NCI-H774 (cell line): ENCODE data around the gene ZNF846.
"Not testable (repeated sequence)": the region's sequence is repeated elsewhere in the genome, so short reads cannot be mapped to it uniquely, and the experiment has no call there.

Experiments used
- DNase-seq: peaks from one replicate; lab custom pipeline; 2025; lab: John Stamatoyannopoulos, UW

ZNF846 gene

GRCh38 chr19:9784163-9784496, 15.6 kb upstream of the ZNF846 start:
- DNase-seq = not testable (repeated sequence)

DNA sequence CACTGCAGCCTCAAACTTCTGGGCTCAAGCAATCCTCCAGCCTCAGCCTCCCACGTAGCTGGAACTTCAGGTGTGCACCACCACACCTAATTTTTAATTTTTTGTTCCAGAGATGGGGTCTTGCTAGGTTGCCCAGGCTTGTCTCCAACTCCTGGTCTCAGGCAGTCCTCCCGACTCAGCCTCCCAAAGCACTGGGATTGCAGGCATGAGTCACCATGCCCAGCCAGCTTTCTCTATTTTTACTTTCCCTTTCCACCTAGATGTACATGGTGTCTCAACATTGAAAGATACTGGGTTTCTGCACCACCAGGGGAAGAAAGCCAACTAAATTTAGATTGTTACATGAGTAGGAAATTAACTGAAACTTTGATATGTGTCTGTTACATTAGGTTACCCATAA, 13.8 kb upstream of the ZNF846 start:
- no peak for DNase-seq

DNA sequence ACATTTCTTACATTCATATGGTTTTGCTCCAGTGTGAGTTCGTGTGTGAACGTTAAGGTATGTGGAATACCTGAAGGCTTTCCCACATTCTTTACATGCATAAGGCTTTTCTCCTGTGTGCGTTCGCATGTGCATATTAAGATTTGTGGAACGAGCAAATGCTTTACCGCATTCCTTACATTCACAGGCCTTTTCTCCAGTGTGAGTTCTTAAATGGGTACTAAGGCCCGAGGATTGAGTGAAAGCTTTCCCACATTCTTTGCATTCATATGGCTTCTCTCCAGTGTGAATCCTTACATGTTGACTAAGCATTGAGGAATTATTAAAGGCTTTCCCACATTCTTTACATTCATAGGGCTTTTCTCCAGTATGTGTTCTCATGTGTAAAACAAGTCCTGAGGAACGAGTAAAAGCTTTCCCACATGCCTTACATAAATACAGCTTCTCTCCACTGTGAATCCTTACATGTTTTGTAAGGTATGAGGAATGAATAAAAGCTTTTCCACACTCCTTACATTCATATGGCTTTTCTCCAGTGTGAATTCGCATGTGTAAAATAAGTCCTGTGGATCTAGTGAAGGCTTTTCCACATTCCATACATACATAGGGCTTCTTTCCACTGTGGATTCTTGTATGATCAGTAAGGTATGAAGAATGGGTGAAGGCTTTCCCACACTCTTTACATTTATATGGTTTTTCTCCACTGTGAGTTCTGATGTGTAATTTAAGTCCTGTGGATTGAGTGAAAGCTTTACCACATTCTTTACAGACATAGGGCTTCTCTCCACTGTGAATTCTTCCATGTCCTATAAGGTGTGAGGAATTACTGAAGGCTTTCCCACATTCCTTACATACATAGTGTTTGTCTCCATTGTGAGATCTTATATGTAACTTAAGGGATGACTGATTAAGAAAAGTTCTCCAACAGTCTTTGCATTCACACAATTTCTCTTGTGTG, 10.7 kb downstream of the ZNF846 start:
- DNase-seq = no peak

DNA sequence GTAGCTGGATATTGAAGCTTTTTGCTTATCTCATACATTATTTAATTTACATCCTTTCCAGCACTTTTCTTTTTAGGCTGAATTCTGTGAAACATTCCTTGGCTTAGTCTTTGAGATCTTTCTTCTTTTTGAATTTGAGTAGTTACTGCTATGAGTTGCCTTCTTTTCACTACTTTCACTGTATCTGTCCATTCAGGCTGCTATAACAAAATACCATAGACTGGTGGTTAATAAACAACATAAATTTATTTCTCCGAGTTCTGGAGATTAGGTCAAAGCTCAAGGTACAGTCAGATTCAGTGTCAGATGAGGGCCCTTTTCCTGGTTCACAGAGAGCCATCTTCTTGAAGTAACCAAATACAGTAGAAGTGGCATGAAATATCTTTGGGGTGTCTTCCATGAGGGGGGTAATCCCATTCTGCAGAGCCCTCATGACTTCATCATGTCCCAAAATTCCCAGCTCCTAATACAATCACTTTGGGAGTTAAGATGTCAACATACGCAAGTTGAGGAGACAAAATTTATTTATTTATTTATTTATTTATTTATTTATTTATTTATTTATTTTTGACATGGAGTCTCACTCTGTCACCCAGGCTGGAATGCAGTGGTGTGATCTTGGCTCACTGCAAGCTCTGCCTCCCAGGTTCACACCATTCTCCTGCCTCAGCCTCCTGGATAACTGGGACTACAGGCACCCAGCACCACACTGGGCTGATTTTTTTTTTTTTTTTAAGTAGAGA, 15.7 kb downstream of the ZNF846 start:
- DNase-seq = no peak

- DNase-seq = no peak
Observed at GRCh38 chr19:9751446-9751845, 17.1 kb downstream of the ZNF846 start.

DNA sequence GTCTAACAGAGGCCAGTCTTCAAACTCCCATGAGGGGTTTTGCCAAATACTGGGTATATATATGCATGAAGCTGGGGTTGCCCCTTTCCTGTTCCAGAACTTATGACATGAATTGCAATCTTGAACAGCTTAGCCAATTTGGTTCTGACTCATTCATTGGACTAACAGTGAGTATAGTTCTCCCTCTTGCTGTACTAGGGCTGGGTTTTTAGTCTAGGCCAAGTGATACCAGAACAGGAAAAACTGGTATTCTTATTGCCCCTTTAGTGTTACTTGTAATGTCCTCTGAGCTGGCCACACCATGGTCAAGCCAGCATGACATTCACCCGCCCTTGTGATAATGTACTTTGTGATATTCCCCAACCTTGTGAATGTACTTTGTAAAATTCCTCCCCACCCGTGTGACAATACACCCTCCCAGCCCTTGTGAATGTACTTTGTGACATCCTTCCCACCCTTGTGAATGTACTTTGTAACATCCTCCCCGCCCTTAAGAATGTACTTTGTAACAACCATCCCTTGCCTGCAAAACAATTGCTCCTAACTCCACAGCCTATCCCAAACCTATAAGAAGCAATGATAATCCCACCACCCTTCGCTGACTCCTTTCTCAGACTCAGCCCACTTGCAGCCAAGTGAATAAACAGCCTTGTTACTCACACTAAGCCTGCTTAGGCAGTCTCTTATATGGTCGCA, 26.9 kb downstream of the ZNF846 start:
- DNase-seq = no peak

DNA sequence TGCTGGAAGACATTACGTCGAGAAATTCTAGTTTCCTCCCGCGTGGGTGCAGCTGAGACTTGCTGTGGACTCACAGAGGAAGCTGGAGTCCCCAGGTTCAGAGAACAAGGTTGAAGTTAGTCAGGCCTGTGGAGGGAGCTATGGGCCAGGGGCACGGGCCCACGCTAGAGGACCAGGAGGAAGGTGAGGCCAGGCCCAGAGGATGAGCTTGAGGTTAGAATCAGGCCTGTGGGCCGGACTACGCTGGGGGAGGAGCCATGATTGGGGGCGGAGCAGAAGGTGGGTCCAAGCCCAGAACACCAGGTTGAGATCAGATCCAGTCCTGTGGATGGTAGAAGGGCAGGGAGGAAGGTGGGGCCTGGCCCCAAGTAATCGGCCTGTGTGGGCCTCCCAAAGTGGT, 32.6 kb downstream of the ZNF846 start:
- no peak for DNase-seq

GRCh38 chr19:9730056-9730455, 38.5 kb downstream of the ZNF846 start:
- not testable (repeated sequence) for DNase-seq

DNA sequence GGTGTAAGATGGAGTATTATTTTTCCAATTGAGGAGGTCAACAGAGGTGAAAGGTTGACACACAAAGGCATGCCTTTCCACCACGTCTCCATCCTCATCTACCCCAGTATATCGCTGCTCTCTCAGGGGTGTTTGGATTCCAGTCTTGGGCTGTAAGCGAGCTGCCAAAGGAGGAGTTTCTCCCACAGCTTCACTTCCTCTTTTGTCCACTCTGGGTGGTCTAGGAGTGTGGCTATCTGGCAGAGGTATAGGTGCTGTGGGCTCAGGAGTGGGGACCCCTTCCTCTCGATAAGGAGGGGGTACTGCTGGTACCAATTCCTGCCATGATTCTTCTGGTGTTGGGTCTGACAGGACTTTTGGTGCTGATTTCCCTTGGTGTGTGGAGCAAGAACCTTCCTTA, 39.4 kb downstream of the ZNF846 start:
- no peak for DNase-seq

DNA sequence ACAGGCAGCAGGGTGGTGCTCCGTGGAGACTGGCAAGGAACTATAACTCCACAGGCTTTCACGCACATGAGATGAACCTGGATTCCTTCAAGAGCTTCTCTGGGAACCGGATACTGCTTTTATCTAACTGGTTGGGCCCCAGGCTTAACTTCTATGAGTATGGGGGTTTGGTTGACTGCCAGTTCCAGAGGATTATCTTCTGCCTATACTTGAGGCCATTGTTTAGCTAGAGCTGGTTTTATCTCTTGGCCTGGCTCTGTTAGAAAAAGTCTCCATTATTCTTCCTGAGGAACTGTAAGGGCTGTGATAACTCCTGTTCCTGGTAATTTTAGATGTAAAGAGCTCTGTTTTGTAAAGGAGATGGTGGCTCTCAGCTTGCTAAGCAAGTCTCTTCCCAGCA, 40.9 kb downstream of the ZNF846 start:
- no peak for DNase-seq

DNA sequence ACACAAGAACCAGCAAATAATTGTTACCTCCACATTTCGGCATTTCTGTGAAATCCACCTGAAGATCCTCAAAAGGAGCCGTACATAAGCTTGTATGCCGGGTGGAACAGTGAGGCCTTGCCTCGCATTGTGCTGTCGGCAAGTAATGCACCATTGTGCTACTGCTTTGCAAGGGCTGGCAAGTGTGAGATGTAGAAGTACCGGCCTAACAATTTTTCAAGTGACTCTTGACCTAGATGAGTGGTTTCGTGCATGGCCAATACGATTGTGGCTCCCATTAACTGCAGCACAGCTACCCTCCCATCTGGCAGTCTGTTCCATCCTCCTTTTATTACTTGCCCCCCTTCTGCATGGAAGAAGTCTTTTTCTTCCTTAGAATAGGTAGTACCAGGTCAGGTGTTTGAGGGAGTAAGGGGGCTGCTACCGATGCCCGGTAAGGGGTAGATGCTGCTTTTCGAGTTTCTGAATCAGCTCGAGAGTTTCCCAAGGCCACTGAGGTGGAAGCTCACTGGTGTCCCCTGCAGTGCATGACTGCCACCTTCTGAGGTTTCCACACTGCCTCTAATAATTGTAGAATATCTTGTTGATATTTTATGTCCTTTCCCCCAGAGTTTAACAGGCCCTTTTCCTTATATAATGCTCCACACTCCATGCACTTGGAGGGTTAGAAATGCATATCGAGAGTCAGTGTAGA, 42.9 kb downstream of the ZNF846 start:
- not testable (repeated sequence) for DNase-seq

DNA sequence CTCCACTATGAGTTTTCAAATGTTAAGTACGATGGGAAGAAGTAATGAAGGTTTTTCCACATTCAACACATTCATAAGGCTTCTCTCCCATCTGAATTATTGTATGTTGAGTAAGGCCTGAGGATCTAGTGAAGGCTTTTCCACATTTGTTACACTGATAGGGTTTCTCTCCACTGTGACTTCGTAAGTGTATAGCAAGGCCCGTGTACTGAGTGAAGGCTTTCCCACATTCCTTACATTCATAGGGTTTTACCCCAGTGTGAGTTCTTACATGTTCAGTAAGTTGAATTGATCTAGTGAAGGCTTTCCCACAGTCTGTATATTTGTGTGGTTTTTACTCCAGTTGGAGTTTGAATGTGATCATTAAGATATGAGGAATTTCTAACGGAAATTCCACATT, 44.4 kb downstream of the ZNF846 start:
- no peak for DNase-seq

DNA sequence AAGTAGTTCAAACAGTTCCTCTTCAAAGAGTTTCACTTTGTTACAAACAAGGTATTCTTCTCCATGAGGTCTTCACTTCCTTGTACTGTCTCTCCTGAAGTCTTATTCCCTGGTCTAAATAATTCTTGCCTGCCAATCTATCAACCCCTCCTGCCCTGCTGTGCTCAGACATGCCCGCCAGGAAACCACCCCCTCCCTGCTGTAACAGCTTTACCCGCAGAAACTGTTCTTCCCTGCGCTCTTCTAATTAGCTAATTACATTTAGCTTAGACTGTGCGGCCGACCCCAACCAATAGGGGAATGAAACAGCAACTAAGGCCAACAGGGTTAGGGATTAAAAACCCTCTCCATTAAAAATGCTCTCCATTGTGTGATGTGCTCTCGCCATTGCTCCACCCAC, 46.7 kb downstream of the ZNF846 start:
- DNase-seq = no peak

- no peak for DNase-seq
Observed at GRCh38 chr19:9720541-9720940, 48.0 kb downstream of the ZNF846 start.

DNA sequence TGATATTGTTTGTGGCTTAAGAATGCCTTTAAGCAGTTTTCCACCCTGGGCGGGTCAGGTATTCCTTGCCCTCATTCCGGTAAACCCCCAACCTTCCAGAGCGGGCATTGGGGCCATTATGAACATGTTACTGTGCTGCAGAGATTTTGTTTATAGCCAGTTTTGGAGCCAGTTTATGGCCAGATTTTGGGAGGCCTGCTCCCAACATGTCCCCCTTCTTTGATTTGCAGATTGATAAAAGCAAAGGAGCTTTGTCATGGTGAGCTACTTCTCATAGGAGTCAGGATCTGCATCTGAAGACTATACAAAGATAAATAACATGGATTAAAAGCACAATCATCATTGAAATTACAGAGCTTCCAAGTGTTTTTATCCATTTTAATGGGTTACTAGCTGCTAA, 56.7 kb downstream of the ZNF846 start:
- no peak for DNase-seq

GRCh38 chr19:9709305-9709704, 59.2 kb downstream of the ZNF846 start:
- DNase-seq = no peak

DNA sequence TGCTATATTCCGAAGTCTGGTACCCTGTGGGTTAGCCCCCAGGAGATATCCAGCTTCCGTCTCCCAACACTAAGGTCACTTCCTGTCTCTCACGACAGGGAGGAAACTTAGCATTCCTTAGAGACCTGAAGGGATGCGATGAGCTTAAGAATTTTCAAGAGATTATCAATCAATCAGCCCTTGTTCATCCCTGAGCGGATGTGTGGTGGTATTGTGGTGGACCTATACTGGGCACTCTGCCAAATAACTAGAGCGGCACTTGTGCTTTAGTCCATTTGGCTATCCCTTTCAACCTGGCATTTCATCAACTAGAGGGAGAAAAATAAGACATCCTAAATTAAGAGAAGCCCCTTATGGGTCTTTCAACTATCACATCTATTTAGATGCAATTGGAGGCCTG, 62.7 kb downstream of the ZNF846 start:
- no peak for DNase-seq

DNA sequence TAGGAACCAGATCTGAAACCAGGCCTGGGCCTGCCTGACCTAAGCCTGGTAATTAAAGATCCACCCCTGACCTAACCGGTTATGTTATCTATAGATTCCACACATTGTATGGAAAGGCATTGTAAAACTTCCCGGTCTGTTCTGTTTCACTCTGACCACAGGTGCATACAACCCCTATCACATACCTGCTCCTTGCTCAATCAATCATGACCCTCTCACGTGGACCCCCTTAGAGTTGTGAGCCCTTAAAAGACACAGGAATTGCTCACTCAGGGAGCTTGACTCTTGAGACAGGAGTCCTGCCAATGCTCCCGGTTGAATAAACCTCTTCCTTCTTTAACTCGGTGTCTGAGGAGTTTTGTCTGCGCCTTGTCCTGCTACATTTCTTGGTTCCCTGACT, 66.4 kb downstream of the ZNF846 start:
- no peak for DNase-seq
